BJ (cell line): Measurements from ENCODE around the gene DCAF7. TPM values are rescaled to one million over a fixed set of nuclear protein-coding genes. Genes with fewer than 3 reads are reported as not detected.

Experiments
- CTCF ChIA-PET: fragments of 350-600 bp; formaldehyde crosslinking; extraction: SDS; loops from one replicate; lab custom pipeline; 2021; ENCODE audit warnings: antibody characterized with exemption, inconsistent platforms; lab: Yijun Ruan, JAX
- POLR2A ChIA-PET: fragments of 300-600 bp; sonication (Branson Sonifier 250); formaldehyde crosslinking; extraction: SDS; loops from one replicate; lab custom pipeline; 2021; ENCODE audit warnings: antibody characterized with exemption; lab: Charles Lee
- DNase-seq: peaks from one replicate; pipeline ENCODE4 v3.0.0-alpha.2; 2011; ENCODE audit warnings: low read depth
- H3K27me3 ChIP-seq: 2 replicates; pipeline ENCODE4 v1.6.0; 2011; ENCODE audit warnings: low read length; ENCODE audit not compliant: control insufficient read depth, insufficient read depth
- H3K36me3 ChIP-seq: 2 replicates; pipeline ENCODE4 v1.5.1; 2011; ENCODE audit warnings: low read length; ENCODE audit not compliant: control insufficient read depth, insufficient read depth
- H3K4me3 ChIP-seq: 2 replicates; pipeline ENCODE4 v1.5.1; 2011; ENCODE audit warnings: low read depth, mild to moderate bottlenecking, control low read depth, low read length
- CTCF ChIP-seq: IDR thresholded peaks from 2 replicates; pipeline ENCODE4 v1.5.1; 2011; ENCODE audit warnings: low read depth, mild to moderate bottlenecking, control low read depth, inconsistent platforms, low read length, moderate library complexity; ENCODE audit not compliant: insufficient read depth
- polyA plus RNA-seq: library from polyadenylated mRNA; depleted of rRNA; stranded (reverse); fragments of >200 nt; gene quantifications from 2 replicates; pipeline ENCODE4 v1.2.3, GENCODE V29; 2011

DCAF7 gene
- polyA plus RNA-seq, 1 experiment: 57.4 TPM

GRCh38 chr17:63514477-63514876 is 35.8 kb upstream of the DCAF7 start:
- peaks cover 3% of the 10 kb centered on the region; the same call in 1 of the 2 replicates for H3K27me3 ChIP-seq
- CTCF ChIA-PET: interaction anchor here (1.3 kb wide), 1 partner anchor 8 kb away, joined by 3 read pairs; no protein-coding TSS in a partner anchor

GRCh38 chr17:63514974-63515373 is 35.3 kb upstream of the DCAF7 start:
- Histone ChIP-seq H3K27me3 (peaks cover 3% of the 10 kb centered on the region; the same call in 1 of the 2 replicates), H3K36me3 (no peaks in the 10 kb centered on the region), H3K4me3 (no peak overlapping the region)
- TF ChIP-seq CTCF: no peak
- ChIA-PET POLR2A (no interaction called here), CTCF (interaction anchor here (1.3 kb wide), 1 partner anchor 7 kb away, joined by 3 read pairs; no protein-coding TSS in a partner anchor)
- no peak for DNase-seq

More at GRCh38 chr17:63514477-63514876, 35.8 kb upstream of the DCAF7 start:
- DNase-seq: no peak
- H3K36me3 ChIP-seq: no peaks in the 10 kb centered on the region
- no peak for TF ChIP-seq CTCF
- H3K4me3 ChIP-seq: no peak overlapping the region
- POLR2A ChIA-PET: no interaction called here

- Histone ChIP-seq H3K4me3 (no peak overlapping the region), H3K27me3 (peaks cover 3% of the 10 kb centered on the region; the same call in 1 of the 2 replicates), H3K36me3 (no peaks in the 10 kb centered on the region)
- ChIA-PET POLR2A (no interaction called here), CTCF (no interaction called here)
- no peak for TF ChIP-seq CTCF
- DNase-seq: no peak
These were observed 34.9 kb upstream of the DCAF7 start for GRCh38 chr17:63515426-63515825.

- H3K27me3 ChIP-seq: peaks cover 2% of the 10 kb centered on the region; the same call in 1 of the 2 replicates
- POLR2A ChIA-PET: no interaction called here
These were observed 33.1 kb upstream of the DCAF7 start for GRCh38 chr17:63516910-63517824.

More at GRCh38 chr17:63516910-63517824, 33.1 kb upstream of the DCAF7 start:
- peak; percentile 22 for DNase-seq
- H3K4me3 ChIP-seq: no peak overlapping the region
- no peaks in the 10 kb centered on the region for H3K36me3 ChIP-seq
- CTCF ChIA-PET: interaction anchor here (1.4 kb wide), 1 partner anchor 92 kb away, joined by 3 read pairs; no protein-coding TSS in a partner anchor
- TF ChIP-seq CTCF: no peak
